Mesendoderm (in vitro differentiated cells): ENCODE results near the gene SPATA6.
"Not testable (repeated sequence)": the region's sequence is repeated elsewhere in the genome, so short reads cannot be mapped to it uniquely, and the experiment has no call there.

Experiments used
- DNase-seq: peaks from one replicate; pipeline ENCODE4 v3.0.0; 2013
- H2AK5ac ChIP-seq: 2 replicates; pipeline ENCODE4 v1.6.1; 2013; ENCODE audit warnings: low read length, inconsistent platforms
- H2BK120ac ChIP-seq: 2 replicates; pipeline ENCODE4 v1.6.1; 2013; ENCODE audit warnings: low read depth, mild to moderate bottlenecking, low read length, moderate library complexity, mixed read lengths
- H2BK15ac ChIP-seq: replicated peaks from 2 replicates; pipeline ENCODE4 v1.6.1; 2013; ENCODE audit warnings: low read depth, mild to moderate bottlenecking, moderate library complexity
- H2BK5ac ChIP-seq: 2 replicates; pipeline ENCODE4 v1.6.1; 2013; ENCODE audit warnings: low read length, inconsistent platforms
- H3K18ac ChIP-seq: 2 replicates; pipeline ENCODE4 v1.6.1; 2013; ENCODE audit warnings: mild to moderate bottlenecking, low read length, mixed read lengths
- H3K23ac ChIP-seq: one replicate; pipeline ENCODE4 v1.6.1; 2013; ENCODE audit warnings: low read length
- H3K27ac ChIP-seq: 2 replicates; pipeline ENCODE4 v1.5.1; 2013; ENCODE audit warnings: low read depth, mild to moderate bottlenecking, inconsistent platforms, low read length, moderate library complexity
- H3K27me3 ChIP-seq: 2 replicates; pipeline ENCODE4 v1.6.1; 2013; ENCODE audit warnings: low read length, control low read depth, mild to moderate bottlenecking, inconsistent platforms; ENCODE audit not compliant: insufficient read depth, poor library complexity
- H3K36me3 ChIP-seq: 2 replicates; pipeline ENCODE4 v1.6.1; 2013; ENCODE audit warnings: low read length, inconsistent platforms; ENCODE audit not compliant: control insufficient read depth, insufficient read depth
- H3K4ac ChIP-seq: one replicate; pipeline ENCODE4 v1.6.1; 2013; ENCODE audit warnings: low read depth, mild to moderate bottlenecking, low read length, moderate library complexity
- H3K4me1 ChIP-seq: 2 replicates; pipeline ENCODE4 v1.6.1; 2013; ENCODE audit warnings: low read depth, low read length, inconsistent platforms; ENCODE audit not compliant: control insufficient read depth
- H3K4me2 ChIP-seq: 2 replicates; pipeline ENCODE4 v1.6.1; 2013; ENCODE audit warnings: low read length
- H3K4me3 ChIP-seq: 2 replicates; pipeline ENCODE4 v1.5.1; 2013; ENCODE audit warnings: mild to moderate bottlenecking, low read length
- H3K56ac ChIP-seq: one replicate; pipeline ENCODE4 v1.6.1; 2013; ENCODE audit warnings: low read length
- H3K79me1 ChIP-seq: 2 replicates; pipeline ENCODE4 v1.6.1; 2013; ENCODE audit warnings: low read length, inconsistent platforms
- H3K79me2 ChIP-seq: 2 replicates; pipeline ENCODE4 v1.6.1; 2013; ENCODE audit warnings: mild to moderate bottlenecking, low read length; ENCODE audit not compliant: control insufficient read depth, insufficient read depth
- H3K9ac ChIP-seq: 2 replicates; pipeline ENCODE4 v1.6.1; 2013; ENCODE audit warnings: low read length, inconsistent platforms
- H4K5ac ChIP-seq: one replicate; pipeline ENCODE4 v1.6.1; 2013; ENCODE audit warnings: low read length
- H4K8ac ChIP-seq: one replicate; pipeline ENCODE4 v1.6.1; 2013; ENCODE audit warnings: low read depth, mild to moderate bottlenecking, control low read depth, low read length, moderate library complexity
- WGBS: extraction: QIAGEN DNeasy Blood & Tissue Kit; methylation state at CpG from one replicate; pipeline ENCODE4 v1.1.7; 2013; ENCODE audit warnings: low lambda C conversion rate, missing lambda C conversion rate; ENCODE audit not compliant: insufficient coverage; ENCODE audit errors: extremely low coverage; 5-methylcytosine and 5-hydroxymethylcytosine counted together

The SPATA6 gene

DNA sequence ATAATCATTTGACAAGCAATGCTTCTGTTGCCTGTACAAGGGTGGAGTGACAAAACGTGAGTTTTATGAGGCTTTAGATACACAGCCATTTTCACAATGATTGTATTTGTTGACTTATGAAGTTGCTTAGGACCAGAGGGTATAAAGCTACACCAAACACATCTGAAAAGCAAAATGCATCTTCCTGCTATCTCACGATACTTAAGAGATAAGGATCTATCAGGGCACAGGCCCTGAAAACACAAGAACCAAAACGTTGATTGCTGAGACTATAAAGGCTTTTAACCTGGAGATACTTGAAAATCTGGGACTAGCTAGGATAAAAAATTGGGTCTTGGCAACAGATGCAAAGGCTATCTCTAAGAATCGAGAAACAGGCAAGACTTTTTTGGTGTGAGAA, 133.7 kb downstream of the SPATA6 start:
- Histone ChIP-seq H3K27me3 (no peaks in the 10 kb centered on the region), H3K79me1 (no peaks in the 10 kb centered on the region), H3K18ac (no peak overlapping the region), H2BK120ac (no peak overlapping the region), H3K4me2 (no peak overlapping the region), H3K23ac (no peak overlapping the region), H4K8ac (no peak overlapping the region), H3K9ac (no peak overlapping the region), H3K4ac (no peak overlapping the region), H3K79me2 (no peaks in the 10 kb centered on the region), H3K4me3 (no peak overlapping the region), H2BK15ac (no peak overlapping the region), H2AK5ac (no peak overlapping the region), H3K36me3 (no peaks in the 10 kb centered on the region), H4K5ac (no peak overlapping the region), H2BK5ac (no peak overlapping the region), H3K4me1 (no peaks in the 10 kb centered on the region), H3K27ac (no peak overlapping the region), H3K56ac (no peak overlapping the region)
- no peak for DNase-seq
- no CpG with 5 or more reads among the region's 4 CpGs for WGBS

DNA sequence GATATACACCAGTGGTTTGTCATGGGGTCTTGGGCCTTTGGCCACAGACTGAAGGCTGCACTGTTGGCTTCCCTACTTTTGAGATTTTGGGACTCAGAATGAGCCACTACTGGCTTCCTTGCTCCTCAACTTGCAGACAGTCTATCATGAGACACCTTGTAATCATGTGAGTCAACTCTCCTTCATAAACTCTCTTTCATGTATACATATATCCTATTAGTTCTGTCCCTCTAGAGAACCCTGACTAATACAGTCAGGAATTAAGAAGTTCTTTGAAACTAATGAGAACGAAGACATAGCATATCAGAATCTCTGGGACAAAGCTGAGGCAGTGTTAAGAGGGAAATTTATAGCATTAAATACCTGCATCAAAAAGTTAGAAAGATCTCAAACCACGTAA, 138.7 kb downstream of the SPATA6 start:
- Histone ChIP-seq H3K4me2 (no peak overlapping the region), H2BK120ac (no peak overlapping the region), H3K23ac (no peak overlapping the region), H2AK5ac (no peak overlapping the region), H2BK15ac (no peak overlapping the region), H3K18ac (no peak overlapping the region), H3K27ac (no peak overlapping the region), H3K79me1 (no peaks in the 10 kb centered on the region), H4K8ac (no peak overlapping the region), H3K79me2 (no peaks in the 10 kb centered on the region), H3K4me1 (no peaks in the 10 kb centered on the region), H3K4me3 (no peak overlapping the region), H3K27me3 (no peaks in the 10 kb centered on the region), H2BK5ac (no peak overlapping the region), H4K5ac (no peak overlapping the region), H3K36me3 (no peaks in the 10 kb centered on the region), H3K4ac (no peak overlapping the region), H3K56ac (no peak overlapping the region), H3K9ac (no peak overlapping the region)
- no peak for DNase-seq
- no CpG with 5 or more reads among the region's 2 CpGs for WGBS

DNA sequence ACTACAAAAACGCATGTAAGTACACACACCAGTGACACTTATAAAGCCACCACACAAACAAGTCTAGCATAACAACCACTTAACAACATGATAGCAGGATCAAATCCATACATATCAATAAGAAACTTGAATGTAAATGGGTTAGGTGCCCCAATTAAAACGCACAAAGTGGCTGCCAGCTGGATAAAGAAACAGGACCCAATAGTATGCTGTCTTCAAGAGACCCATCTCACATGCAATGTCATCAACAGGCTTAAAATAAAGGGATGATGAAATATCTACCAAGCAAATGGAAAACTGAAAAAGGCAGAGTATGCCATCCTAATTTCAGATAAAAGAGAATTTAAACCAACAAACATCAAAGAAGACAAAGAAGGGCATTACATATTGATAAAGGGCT, 139.9 kb downstream of the SPATA6 start:
- Histone ChIP-seq H3K4me2 (no peak overlapping the region), H3K27me3 (no peaks in the 10 kb centered on the region), H2BK120ac (no peak overlapping the region), H3K4me1 (no peaks in the 10 kb centered on the region), H3K18ac (no peak overlapping the region), H3K79me1 (no peaks in the 10 kb centered on the region), H4K8ac (no peak overlapping the region), H3K9ac (no peak overlapping the region), H3K79me2 (no peaks in the 10 kb centered on the region), H2BK15ac (no peak overlapping the region), H2BK5ac (no peak overlapping the region), H2AK5ac (no peak overlapping the region), H3K4ac (no peak overlapping the region), H3K23ac (no peak overlapping the region), H3K56ac (no peak overlapping the region), H3K27ac (no peak overlapping the region), H3K4me3 (no peak overlapping the region), H4K5ac (no peak overlapping the region), H3K36me3 (no peaks in the 10 kb centered on the region)
- no peak for DNase-seq
- no CpG with 5 or more reads among the region's 2 CpGs for WGBS

DNA sequence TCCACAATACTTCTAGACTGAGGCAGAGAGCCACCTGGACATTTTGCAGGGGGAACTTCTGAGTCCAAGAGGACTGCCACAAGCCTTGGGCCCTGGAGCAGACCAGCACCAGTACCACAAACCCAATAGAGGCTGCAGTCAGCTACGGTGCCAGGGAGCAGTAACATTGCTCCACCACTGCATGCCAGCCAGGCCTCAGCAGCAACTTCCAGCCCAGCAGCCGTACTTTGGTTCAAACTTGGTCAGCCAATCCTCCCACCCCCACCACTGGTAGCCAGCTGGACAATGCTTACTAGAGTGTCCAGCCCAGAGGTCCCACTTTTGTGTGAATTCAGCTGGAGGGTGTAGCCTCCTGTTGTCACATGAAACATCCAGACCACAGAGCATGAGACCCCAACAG, 142.1 kb downstream of the SPATA6 start:
- no peak overlapping the region for H2BK15ac ChIP-seq
- H3K18ac ChIP-seq: no peak overlapping the region
- H3K4me2 ChIP-seq: no peak overlapping the region
- H4K8ac ChIP-seq: no peak overlapping the region
- H3K23ac ChIP-seq: no peak overlapping the region
- H3K36me3 ChIP-seq: no peaks in the 10 kb centered on the region
- no peak overlapping the region for H2AK5ac ChIP-seq
- no peaks in the 10 kb centered on the region for H3K79me1 ChIP-seq
- WGBS: no CpG with 5 or more reads among the region's 2 CpGs
- no peak overlapping the region for H3K9ac ChIP-seq
- no peaks in the 10 kb centered on the region for H3K79me2 ChIP-seq
- no peak overlapping the region for H3K27ac ChIP-seq
- no peaks in the 10 kb centered on the region for H3K27me3 ChIP-seq
- no peak overlapping the region for H4K5ac ChIP-seq
- no peak overlapping the region for H2BK120ac ChIP-seq
- no peak for DNase-seq
- no peaks in the 10 kb centered on the region for H3K4me1 ChIP-seq
- H3K4ac ChIP-seq: no peak overlapping the region
- H3K56ac ChIP-seq: no peak overlapping the region
- no peak overlapping the region for H2BK5ac ChIP-seq
- no peak overlapping the region for H3K4me3 ChIP-seq

DNA sequence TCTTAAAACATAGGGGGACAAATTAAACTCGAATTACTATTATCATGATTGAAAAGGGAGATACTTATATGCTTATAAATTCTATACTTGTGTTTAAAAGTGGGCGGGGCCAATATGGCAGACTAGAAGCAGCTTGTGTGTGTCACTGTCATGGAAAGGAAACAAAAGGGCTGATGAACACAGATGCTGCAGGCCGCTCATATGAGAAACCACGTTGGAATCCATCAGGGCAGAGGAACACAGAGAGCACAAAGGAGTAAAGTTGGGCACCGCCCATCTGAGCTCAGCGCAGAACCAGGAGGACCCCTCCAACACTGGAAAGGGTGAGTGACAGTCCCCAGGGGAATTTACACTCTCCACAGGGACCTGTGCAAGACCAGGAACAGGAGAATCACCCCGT, 142.5 kb downstream of the SPATA6 start:
- Histone ChIP-seq H3K4ac (no peak overlapping the region), H2BK15ac (no peak overlapping the region), H3K79me2 (no peaks in the 10 kb centered on the region), H3K23ac (no peak overlapping the region), H3K18ac (no peak overlapping the region), H3K79me1 (no peaks in the 10 kb centered on the region), H2AK5ac (no peak overlapping the region), H3K36me3 (no peaks in the 10 kb centered on the region), H3K27ac (no peak overlapping the region), H3K56ac (no peak overlapping the region), H3K4me1 (no peaks in the 10 kb centered on the region), H3K4me2 (no peak overlapping the region), H3K27me3 (no peaks in the 10 kb centered on the region), H2BK5ac (no peak overlapping the region), H3K4me3 (no peak overlapping the region), H2BK120ac (no peak overlapping the region), H4K8ac (no peak overlapping the region), H4K5ac (no peak overlapping the region), H3K9ac (no peak overlapping the region)
- DNase-seq: no peak
- no CpG with 5 or more reads among the region's 7 CpGs for WGBS

DNA sequence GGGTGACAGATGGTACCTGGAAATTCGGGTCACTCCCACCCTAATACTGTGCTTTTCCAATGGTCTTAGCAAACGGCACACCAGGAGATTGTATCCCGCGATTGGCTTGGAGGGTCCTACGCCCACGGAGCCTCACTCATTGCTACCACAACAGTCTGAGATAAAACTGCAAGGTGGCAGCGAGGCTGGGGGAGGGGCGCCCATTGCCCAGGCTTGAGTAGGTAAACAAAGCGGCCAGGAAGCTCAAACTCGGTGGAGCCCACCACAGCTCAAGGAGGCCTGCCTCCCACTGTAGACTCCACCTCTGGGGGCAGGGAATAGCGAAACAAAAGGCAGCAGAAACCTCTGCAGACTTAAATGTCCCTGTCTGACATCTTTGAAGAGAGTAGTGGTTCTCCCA, 160.2 kb downstream of the SPATA6 start:
- not testable (repeated sequence) for H3K4me2 ChIP-seq, H2BK5ac ChIP-seq, H2BK15ac ChIP-seq, H3K9ac ChIP-seq, H3K56ac ChIP-seq, H3K4me1 ChIP-seq, H4K5ac ChIP-seq, H2AK5ac ChIP-seq, H3K4ac ChIP-seq, H3K23ac ChIP-seq, H3K79me2 ChIP-seq, H3K27ac ChIP-seq, DNase-seq, H3K4me3 ChIP-seq, H3K36me3 ChIP-seq, H3K18ac ChIP-seq, H3K79me1 ChIP-seq, H2BK120ac ChIP-seq, H4K8ac ChIP-seq, H3K27me3 ChIP-seq
- WGBS: no CpG with 5 or more reads among the region's 11 CpGs
